ENCODE data around the gene ABAT.

ABAT gene

GRCh38 chr16:8812162-8812843 lies 137.9 kb downstream of the ABAT start:
- H3K4me3 ChIP-seq = no peak overlapping the region
- H3K9me3 ChIP-seq = no peaks in the 10 kb centered on the region
- no peak for DNase-seq
- TF ChIP-seq, protein P1, sequence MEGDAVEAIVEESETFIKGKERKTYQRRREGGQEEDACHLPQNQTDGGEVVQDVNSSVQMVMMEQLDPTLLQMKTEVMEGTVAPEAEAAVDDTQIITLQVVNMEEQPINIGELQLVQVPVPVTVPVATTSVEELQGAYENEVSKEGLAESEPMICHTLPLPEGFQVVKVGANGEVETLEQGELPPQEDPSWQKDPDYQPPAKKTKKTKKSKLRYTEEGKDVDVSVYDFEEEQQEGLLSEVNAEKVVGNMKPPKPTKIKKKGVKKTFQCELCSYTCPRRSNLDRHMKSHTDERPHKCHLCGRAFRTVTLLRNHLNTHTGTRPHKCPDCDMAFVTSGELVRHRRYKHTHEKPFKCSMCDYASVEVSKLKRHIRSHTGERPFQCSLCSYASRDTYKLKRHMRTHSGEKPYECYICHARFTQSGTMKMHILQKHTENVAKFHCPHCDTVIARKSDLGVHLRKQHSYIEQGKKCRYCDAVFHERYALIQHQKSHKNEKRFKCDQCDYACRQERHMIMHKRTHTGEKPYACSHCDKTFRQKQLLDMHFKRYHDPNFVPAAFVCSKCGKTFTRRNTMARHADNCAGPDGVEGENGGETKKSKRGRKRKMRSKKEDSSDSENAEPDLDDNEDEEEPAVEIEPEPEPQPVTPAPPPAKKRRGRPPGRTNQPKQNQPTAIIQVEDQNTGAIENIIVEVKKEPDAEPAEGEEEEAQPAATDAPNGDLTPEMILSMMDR (IDR thresholded peaks at IDR 0.05) = no peak
- peaks cover 74 to 99% (median 91%) of the 10 kb centered on the region in 3 donors for H3K36me3 ChIP-seq
- H3K27ac ChIP-seq = no peak overlapping the region
- intact Hi-C loops (cut with DNase I; ENCODE audit: low total_unique reads) = no loop called here
- no peaks in the 10 kb centered on the region for H3K4me1 ChIP-seq
- H3K27me3 ChIP-seq = no peaks in the 10 kb centered on the region

GRCh38 chr16:8814095-8814806 lies 139.8 kb downstream of the ABAT start:
- no peak overlapping the region for H3K4me3 ChIP-seq
- intact Hi-C loops (cut with DNase I; ENCODE audit: low total_unique reads) = no loop called here
- no peak overlapping the region for H3K27ac ChIP-seq
- H3K36me3 ChIP-seq = peaks cover 70 to 97% (median 87%) of the 10 kb centered on the region in 3 donors
- TF ChIP-seq, protein P1 (IDR thresholded peaks at IDR 0.05) = no peak
- H3K9me3 ChIP-seq = no peaks in the 10 kb centered on the region
- no peaks in the 10 kb centered on the region for H3K27me3 ChIP-seq
- no peak for DNase-seq
- H3K4me1 ChIP-seq = no peaks in the 10 kb centered on the region

- H3K9me3 ChIP-seq = no peaks in the 10 kb centered on the region
- no peak for DNase-seq
- no peaks in the 10 kb centered on the region for H3K27me3 ChIP-seq
- intact Hi-C loops (cut with DNase I; ENCODE audit: low total_unique reads) = no loop called here
- no peak overlapping the region for H3K4me3 ChIP-seq
- TF ChIP-seq, protein P1 (IDR thresholded peaks at IDR 0.05) = no peak
- H3K4me1 ChIP-seq = no peaks in the 10 kb centered on the region
- H3K27ac ChIP-seq = no peak overlapping the region
- peaks cover 65 to 86% (median 84%) of the 10 kb centered on the region in 3 donors for H3K36me3 ChIP-seq
These were observed 142.7 kb downstream of the ABAT start for GRCh38 chr16:8816967-8817655.

DNA sequence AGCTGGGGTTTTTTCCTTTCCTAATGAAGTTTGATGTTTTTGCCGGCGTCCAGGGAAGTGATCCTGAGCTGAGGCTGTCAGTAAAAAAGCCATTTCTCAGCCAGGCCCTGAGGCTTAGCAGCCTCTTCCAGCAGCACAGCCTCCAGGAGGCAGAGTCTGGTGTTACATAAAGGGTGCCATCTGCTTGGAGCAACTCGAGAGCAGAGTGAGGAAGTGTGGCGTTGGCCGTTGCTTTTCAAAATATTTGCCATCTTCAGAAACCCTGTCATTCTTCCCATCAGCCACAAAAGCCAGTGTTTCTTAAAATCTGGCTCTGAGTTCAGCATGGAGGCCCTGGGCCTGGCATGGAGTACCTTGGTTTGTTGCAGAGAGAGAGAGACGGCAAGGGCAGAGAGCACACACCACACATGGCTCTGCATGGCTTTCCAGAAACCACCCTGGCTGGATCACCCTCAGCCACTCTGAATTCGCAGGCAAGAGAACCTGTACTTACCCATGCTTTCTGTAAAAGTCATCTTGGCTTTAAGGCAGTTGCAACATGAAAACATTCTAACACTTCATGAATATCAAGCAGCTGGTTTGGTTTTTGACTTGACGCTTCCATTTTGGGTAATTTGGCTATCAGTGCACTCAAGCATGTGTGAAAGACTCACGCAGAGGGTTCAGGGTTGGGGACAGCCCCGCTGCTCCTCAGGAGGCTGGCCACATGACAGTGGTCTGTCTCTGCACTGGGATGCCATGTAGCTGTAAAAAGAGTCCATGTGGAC lies 144.3 kb downstream of the ABAT start:
- Histone ChIP-seq H3K9me3 (no peaks in the 10 kb centered on the region), H3K27ac (no peak overlapping the region), H3K4me1 (no peaks in the 10 kb centered on the region), H3K27me3 (no peaks in the 10 kb centered on the region), H3K36me3 (peaks cover 52 to 70% (median 68%) of the 10 kb centered on the region in 3 donors), H3K4me3 (no peak overlapping the region)
- intact Hi-C loops (cut with DNase I; ENCODE audit: low total_unique reads) = no loop called here
- TF ChIP-seq, protein P1 (IDR thresholded peaks at IDR 0.05) = no peak
- no peak for DNase-seq

DNA sequence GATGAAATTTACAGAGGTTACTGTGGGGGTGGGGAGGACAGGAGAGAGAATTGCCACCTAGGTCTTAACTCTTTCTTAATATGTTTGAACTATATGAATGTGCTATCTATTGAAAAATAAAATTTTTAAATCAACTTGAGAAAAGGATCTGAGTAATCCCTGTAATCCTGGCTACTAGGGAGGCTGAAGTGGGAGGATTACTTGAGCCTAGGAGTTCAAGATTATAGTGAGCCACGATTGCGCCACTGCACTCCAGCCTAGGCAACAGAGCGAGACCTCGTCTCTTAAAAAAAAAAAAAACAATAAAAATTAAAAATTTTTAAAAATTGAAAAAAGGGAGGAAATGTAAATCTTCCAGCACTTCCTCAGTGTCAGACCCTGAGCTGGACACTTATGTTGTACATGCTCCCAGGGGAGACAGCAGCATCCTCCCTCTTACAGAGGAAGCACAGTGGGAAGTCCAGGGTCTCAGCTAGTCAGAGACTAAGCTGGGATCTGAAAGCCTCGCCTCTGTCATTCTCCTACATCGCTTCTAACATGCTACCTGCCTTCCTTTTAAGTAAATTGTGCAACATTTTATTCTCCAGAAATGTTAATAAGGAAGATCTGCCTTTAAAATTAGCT lies 145.1 kb downstream of the ABAT start:
- no peak for DNase-seq
- Histone ChIP-seq H3K36me3 (peaks cover 46 to 62% (median 60%) of the 10 kb centered on the region in 3 donors), H3K4me3 (no peak overlapping the region), H3K9me3 (no peaks in the 10 kb centered on the region), H3K27me3 (no peaks in the 10 kb centered on the region), H3K4me1 (no peaks in the 10 kb centered on the region), H3K27ac (no peak overlapping the region)
- TF ChIP-seq, protein P1 (IDR thresholded peaks at IDR 0.05) = no peak
- intact Hi-C loops (cut with DNase I; ENCODE audit: low total_unique reads) = no loop called here

Measured in tibial artery (tissue), 4 donors.